HEK293 (cell line): ENCODE data around the gene ZBBX.

Source experiments
- KLF10 ChIP-seq: fragments of 450-650 bp; IDR thresholded peaks from 2 replicates; pipeline ENCODE4 v1.5.1; 2018; ENCODE audit warnings: missing biosample characterization, mild to moderate bottlenecking, missing genetic modification characterization
- ZNF169 ChIP-seq: fragments of 450-650 bp; formaldehyde crosslinking; IDR thresholded peaks from 2 replicates; pipeline ENCODE4 v1.5.1; 2016; ENCODE audit warnings: missing biosample characterization, missing genetic modification characterization
- ZNF274 ChIP-seq, 2 experiments: fragments of 200-500 bp in 1 of 2; fragments of 450-650 bp in 1 of 2; sonication (Bioruptor generic) in 1 of 2; formaldehyde crosslinking in 1 of 2; IDR thresholded peaks; 2 replicates each; pipeline versions ENCODE4 v1.5.1 to v1.6.1; 2014 to 2016; ENCODE audit warnings: borderline replicate concordance in 1 of 2, inconsistent platforms in 1 of 2, low read length in 1 of 2, missing biosample characterization in 1 of 2, missing genetic modification characterization in 1 of 2
- ZNF747 ChIP-seq: fragments of 450-650 bp; formaldehyde crosslinking; IDR thresholded peaks from 2 replicates; pipeline ENCODE4 v1.5.1; 2016; ENCODE audit warnings: missing biosample characterization, missing genetic modification characterization
- TF ChIP-seq, protein P1 (sequence below): fragments of 450-650 bp; formaldehyde crosslinking; IDR thresholded peaks from 2 replicates; pipeline ENCODE4 v1.5.1; 2016; ENCODE audit warnings: missing biosample characterization, missing genetic modification characterization
- TF ChIP-seq, protein P2 (sequence below): fragments of 450-650 bp; formaldehyde crosslinking; IDR thresholded peaks from 2 replicates; pipeline ENCODE4 v1.5.1; 2016; ENCODE audit warnings: missing biosample characterization, missing genetic modification characterization

DNA sequence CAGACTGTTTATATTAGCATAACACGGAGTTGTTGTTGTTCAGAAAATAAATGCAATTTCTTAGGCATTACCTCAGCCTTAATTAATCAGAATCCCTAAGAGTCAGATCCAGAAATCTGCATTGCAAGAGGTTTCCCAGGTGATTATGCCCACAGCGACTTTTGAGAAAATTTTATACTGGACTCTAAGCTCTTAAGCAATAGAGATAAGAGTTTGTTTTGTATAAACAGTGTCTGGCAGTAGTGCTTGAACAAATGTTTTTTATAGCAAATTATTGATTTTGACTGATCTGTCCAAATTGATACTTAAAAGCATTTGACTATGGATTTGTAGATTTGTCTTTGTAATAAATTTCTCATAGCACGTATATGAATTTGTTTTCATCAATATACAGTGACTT, 92.8 kb downstream of the ZBBX start:
- TF ChIP-seq ZNF747 (tag by site-specific recombination) (no peak), ZNF169 (tag by site-specific recombination) (no peak), KLF10 (tag by site-specific recombination) (no peak), ZNF274 (IDR thresholded peaks at IDR 0.05; ENCODE audit: low read length) (no peak), ZNF274 (tag by site-specific recombination; IDR thresholded peaks at IDR 0.05; ENCODE audit: borderline replicate concordance) (no peak)
- TF ChIP-seq, protein P1, sequence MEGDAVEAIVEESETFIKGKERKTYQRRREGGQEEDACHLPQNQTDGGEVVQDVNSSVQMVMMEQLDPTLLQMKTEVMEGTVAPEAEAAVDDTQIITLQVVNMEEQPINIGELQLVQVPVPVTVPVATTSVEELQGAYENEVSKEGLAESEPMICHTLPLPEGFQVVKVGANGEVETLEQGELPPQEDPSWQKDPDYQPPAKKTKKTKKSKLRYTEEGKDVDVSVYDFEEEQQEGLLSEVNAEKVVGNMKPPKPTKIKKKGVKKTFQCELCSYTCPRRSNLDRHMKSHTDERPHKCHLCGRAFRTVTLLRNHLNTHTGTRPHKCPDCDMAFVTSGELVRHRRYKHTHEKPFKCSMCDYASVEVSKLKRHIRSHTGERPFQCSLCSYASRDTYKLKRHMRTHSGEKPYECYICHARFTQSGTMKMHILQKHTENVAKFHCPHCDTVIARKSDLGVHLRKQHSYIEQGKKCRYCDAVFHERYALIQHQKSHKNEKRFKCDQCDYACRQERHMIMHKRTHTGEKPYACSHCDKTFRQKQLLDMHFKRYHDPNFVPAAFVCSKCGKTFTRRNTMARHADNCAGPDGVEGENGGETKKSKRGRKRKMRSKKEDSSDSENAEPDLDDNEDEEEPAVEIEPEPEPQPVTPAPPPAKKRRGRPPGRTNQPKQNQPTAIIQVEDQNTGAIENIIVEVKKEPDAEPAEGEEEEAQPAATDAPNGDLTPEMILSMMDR (tag by site-specific recombination), result no peak
- TF ChIP-seq, protein P2, sequence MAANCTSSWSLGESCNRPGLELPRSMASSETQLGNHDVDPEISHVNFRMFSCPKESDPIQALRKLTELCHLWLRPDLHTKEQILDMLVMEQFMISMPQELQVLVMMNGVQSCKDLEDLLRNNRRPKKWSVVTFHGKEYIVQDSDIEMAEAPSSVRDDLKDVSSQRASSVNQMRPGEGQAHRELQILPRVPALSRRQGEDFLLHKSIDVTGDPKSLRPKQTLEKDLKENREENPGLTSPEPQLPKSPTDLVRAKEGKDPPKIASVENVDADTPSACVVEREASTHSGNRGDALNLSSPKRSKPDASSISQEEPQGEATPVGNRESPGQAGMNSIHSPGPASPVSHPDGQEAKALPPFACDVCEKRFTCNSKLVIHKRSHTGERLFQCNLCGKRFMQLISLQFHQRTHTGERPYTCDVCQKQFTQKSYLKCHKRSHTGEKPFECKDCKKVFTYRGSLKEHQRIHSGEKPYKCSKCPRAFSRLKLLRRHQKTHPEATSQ (tag by site-specific recombination), result no peak
